B cell (primary cell): ENCODE measurements around the gene LTO1. TPM values are rescaled to one million over a fixed set of nuclear protein-coding genes. Genes with fewer than 3 reads are reported as not detected.
A peak's percentile ranks its signal among the peaks of the same experiment; 100 is the strongest.

Source experiments
- ATAC-seq: fragments of 200-7000 bp; cut with Tn5 transposase; one replicate; pipeline ENCODE4 v1.10.0; 2021; ENCODE audit warnings: low read depth, mild to moderate bottlenecking, moderate number of reproducible peaks, moderate library complexity
- CTCF ChIA-PET: fragments of 350-600 bp; sonication (Branson Sonifier 250); formaldehyde crosslinking; loops from one replicate; lab custom pipeline; 2021; ENCODE audit warnings: antibody characterized with exemption, inconsistent platforms; lab: Charles Lee
- POLR2A ChIA-PET: fragments of 350-600 bp; sonication (Branson Sonifier 250); formaldehyde crosslinking; loops from one replicate; lab custom pipeline; 2021; ENCODE audit warnings: antibody characterized with exemption; lab: Charles Lee
- DNase-seq: peaks from one replicate; pipeline ENCODE4 v3.0.0; 2013
- H2AFZ ChIP-seq: 2 replicates; pipeline ENCODE4 v1.6.1; 2012; ENCODE audit warnings: mild to moderate bottlenecking, low read depth, low read length; ENCODE audit not compliant: insufficient read depth, poor library complexity, severe bottlenecking
- H3K27ac ChIP-seq, 2 donors: 1 replicate in 1 of 2; 2 replicates in 1 of 2; pipeline ENCODE4 v1.5.1; 2012 to 2013; ENCODE audit warnings: low read length in 2 of 2, mild to moderate bottlenecking in 2 of 2, moderate library complexity in 1 of 2
- H3K27me3 ChIP-seq, 4 experiments: fragments of 200-600 bp in 1 of 4; sonication (generic) in 1 of 4; replicated peaks in 1 of 4; 1 replicate in 2 of 4; 2 replicates in 2 of 4; pipeline versions ENCODE4 v1.6.1 to v1.7.0; 2013 to 2016; ENCODE audit warnings: low read length in 3 of 4, mild to moderate bottlenecking in 2 of 4, mixed read lengths in 1 of 4, moderate library complexity in 1 of 4; ENCODE audit not compliant: insufficient read depth in 4 of 4, control insufficient read depth in 3 of 4; ENCODE audit errors: control extremely low read depth in 1 of 4
- H3K36me3 ChIP-seq, 2 experiments: replicated peaks in 1 of 2; 1 replicate in 1 of 2; 2 replicates in 1 of 2; pipeline versions ENCODE4 v1.6.1 to v1.7.1; 2013; ENCODE audit warnings: low read length in 1 of 2; ENCODE audit not compliant: insufficient read depth in 2 of 2, control insufficient read depth in 1 of 2; ENCODE audit errors: control extremely low read depth in 1 of 2, extremely low read depth in 1 of 2
- H3K4me1 ChIP-seq, 2 donors: fragments of 200-600 bp in 1 of 2; sonication (generic) in 1 of 2; 1 replicate in 1 of 2; 2 replicates in 1 of 2; pipeline versions ENCODE4 v1.5.1 to v1.6.1; 2013 to 2017; ENCODE audit warnings: low read length in 2 of 2; ENCODE audit not compliant: control insufficient read depth in 2 of 2, insufficient read depth in 2 of 2
- H3K4me2 ChIP-seq: replicated peaks from 2 replicates; pipeline ENCODE3; 2012; ENCODE audit warnings: mild to moderate bottlenecking, low read depth, low read length; ENCODE audit not compliant: poor library complexity, severe bottlenecking
- H3K4me3 ChIP-seq, 5 experiments: fragments of 200-600 bp in 1 of 5; sonication (generic) in 1 of 5; 1 replicate in 3 of 5; 2 replicates in 2 of 5; pipeline versions ENCODE4 v1.5.1 to v1.7.0; 2011 to 2016; ENCODE audit warnings: low read length in 4 of 5, mild to moderate bottlenecking in 4 of 5, low read depth in 2 of 5, control low read depth in 1 of 5, moderate library complexity in 1 of 5; ENCODE audit not compliant: insufficient read depth in 1 of 5; ENCODE audit errors: control extremely low read depth in 1 of 5, extremely low read depth in 1 of 5
- H3K79me2 ChIP-seq: fragments of 200-600 bp; sonication (generic); one replicate; pipeline ENCODE4 v1.6.0; 2016; ENCODE audit warnings: low read length; ENCODE audit not compliant: control insufficient read depth, insufficient read depth
- H3K9ac ChIP-seq: fragments of 200-600 bp; sonication (generic); 2 replicates; pipeline ENCODE4 v1.6.1; 2017; ENCODE audit warnings: mild to moderate bottlenecking, low read length, moderate library complexity
- H3K9me3 ChIP-seq, 3 donors: one replicate each; pipeline versions ENCODE4 v1.6.1 to v1.7.1; 2013; ENCODE audit warnings: low read length in 2 of 3; ENCODE audit not compliant: control insufficient read depth in 2 of 3, insufficient read depth in 1 of 3; ENCODE audit errors: control extremely low read depth in 1 of 3
- H4K20me1 ChIP-seq: 2 replicates; pipeline ENCODE4 v1.6.0; 2012; ENCODE audit warnings: mild to moderate bottlenecking, low read length; ENCODE audit not compliant: insufficient read depth, control insufficient read depth, poor library complexity, severe bottlenecking
- H3K27ac Mint-ChIP-seq: one replicate; pipeline ENCODE4 v1.8.0; 2021; ENCODE audit warnings: mixed read lengths
- H3K27me3 Mint-ChIP-seq: one replicate; pipeline ENCODE4 v1.8.0; 2021; ENCODE audit warnings: mixed read lengths
- H3K4me1 Mint-ChIP-seq: one replicate; pipeline ENCODE4 v1.8.0; 2021; ENCODE audit warnings: mixed read lengths
- H3K4me3 Mint-ChIP-seq: one replicate; pipeline ENCODE4 v1.8.0; 2021; ENCODE audit warnings: mixed read lengths
- H3K9me3 Mint-ChIP-seq: one replicate; pipeline ENCODE4 v1.8.0; 2022; ENCODE audit warnings: mixed read lengths; ENCODE audit not compliant: insufficient read depth
- CTCF ChIP-seq: fragments of 200-600 bp; IDR thresholded peaks from one replicate; pipeline ENCODE4 v1.8.0; 2022; ENCODE audit warnings: antibody characterized with exemption, mild to moderate bottlenecking
- EZH2 ChIP-seq: IDR thresholded peaks from 2 replicates; pipeline ENCODE4 v1.6.1; 2012; ENCODE audit warnings: borderline replicate concordance, low read depth, mild to moderate bottlenecking, moderate library complexity, low read length; ENCODE audit not compliant: insufficient read depth, poor library complexity, severe bottlenecking
- WGBS: methylation state at CpG from one replicate; pipeline ENCODE4 v1.1.5; 2013; ENCODE audit warnings: missing lambda C conversion rate; ENCODE audit not compliant: insufficient coverage; 5-methylcytosine and 5-hydroxymethylcytosine counted together
- intact Hi-C: fragments of 100-400 bp; cut with micrococcal nuclease; formaldehyde crosslinking; loops from one replicate; pipeline ENCODE4 v1.10.0; 2022
- polyA plus RNA-seq: library from polyadenylated mRNA; depleted of rRNA; stranded (reverse); fragments of >200 nt; gene quantifications from 2 replicates; pipeline ENCODE4 v1.2.3, GENCODE V29; 2012
- total RNA-seq, 2 donors: library from RNA; stranded (reverse); fragments of 120-200 nt in 1 of 2; gene quantifications; 1 replicate in 1 of 2; 2 replicates in 1 of 2; pipeline versions ENCODE4 v1.2.3 to v1.2.4, GENCODE V29; 2013 to 2022

Gene LTO1
- total and polyA plus RNA-seq, 2 donors (not counting 1 experiment from before 2014, with no cell fraction given), result 44.4 to 68.8 TPM

DNA sequence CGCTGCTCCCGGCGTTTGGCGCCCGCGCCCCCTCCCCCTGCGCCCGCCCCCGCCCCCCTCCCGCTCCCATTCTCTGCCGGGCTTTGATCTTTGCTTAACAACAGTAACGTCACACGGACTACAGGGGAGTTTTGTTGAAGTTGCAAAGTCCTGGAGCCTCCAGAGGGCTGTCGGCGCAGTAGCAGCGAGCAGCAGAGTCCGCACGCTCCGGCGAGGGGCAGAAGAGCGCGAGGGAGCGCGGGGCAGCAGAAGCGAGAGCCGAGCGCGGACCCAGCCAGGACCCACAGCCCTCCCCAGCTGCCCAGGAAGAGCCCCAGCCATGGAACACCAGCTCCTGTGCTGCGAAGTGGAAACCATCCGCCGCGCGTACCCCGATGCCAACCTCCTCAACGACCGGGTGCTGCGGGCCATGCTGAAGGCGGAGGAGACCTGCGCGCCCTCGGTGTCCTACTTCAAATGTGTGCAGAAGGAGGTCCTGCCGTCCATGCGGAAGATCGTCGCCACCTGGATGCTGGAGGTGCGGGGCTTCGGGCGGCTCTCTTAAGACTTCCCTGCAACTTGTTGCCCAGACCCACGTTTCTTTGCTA is 34.1 kb downstream of the LTO1 start, which contains the start of gene CCND1:
Gene CCND1 (plus strand): TSS at position 162 of the 587 bp plus-strand sequence. CDS start 158 bp downstream, at position 320.
- DNase-seq, result peak; percentile 73
- intact Hi-C loops, result no loop called here
- Histone ChIP-seq H3K27ac (peak within 1 kb of the TSS in 1 of 2 donors; percentile 64), H3K9me3 (peaks cover 0 to 26% (median 0%) of the 10 kb centered on the region in 3 donors), H3K9ac (peak within 1 kb of the TSS; percentile 89), H3K4me3 (peak within 1 kb of the TSS; percentile 52 to 81 (median 76)), H3K27me3 (peaks cover 0 to 45% (median 32%) of the 10 kb centered on the region in 4 experiments), H4K20me1 (peaks cover 21% of the 10 kb centered on the region), H3K79me2 (peaks cover 6% of the 10 kb centered on the region), H3K36me3 (peaks cover 0 to 4% of the 10 kb centered on the region in 2 experiments), H3K4me2 (peak within 1 kb of the TSS; percentile 78), H2AFZ (peak within 1 kb of the TSS; percentile 90), H3K4me1 (peaks cover 43 to 51% of the 10 kb centered on the region in 2 donors)
- under 1% methylated on average over 33 of the region's 49 CpGs for WGBS
- H3K27me3 Mint-ChIP-seq, result peaks cover 32% of the 10 kb centered on the region
- CTCF ChIA-PET, result interaction anchor here (2.4 to 4.9 kb wide), 3 partner anchors 344 to 585 kb away, joined by 8 to 52 read pairs (median 19); partner anchors contain the start of gene MYEOV
- no peak for TF ChIP-seq EZH2
- TF ChIP-seq CTCF, result no peak
- POLR2A ChIA-PET, result interaction anchor here (1.2 kb wide), 1 partner anchor 348 kb away, joined by 4 read pairs; no protein-coding TSS in a partner anchor
- H3K9me3 Mint-ChIP-seq, result no peaks in the 10 kb centered on the region
- ATAC-seq, result peak; percentile 39
- peak within 1 kb of the TSS; percentile 95 for H3K4me3 Mint-ChIP-seq
- peaks cover 41% of the 10 kb centered on the region for H3K4me1 Mint-ChIP-seq
- H3K27ac Mint-ChIP-seq, result peak within 1 kb of the TSS; percentile 83
